Cardiac muscle cell (in vitro differentiated cells and primary cell): ENCODE results near the gene AGA. TPM values are rescaled to one million over a fixed set of nuclear protein-coding genes. Genes with fewer than 3 reads are reported as not detected.

ENCODE experiments used
- DNase-seq, 2 donors: peaks; one replicate each; pipeline versions ENCODE4 v3.0.0 to v3.0.0-alpha.2; 2010 to 2017; ENCODE audit warnings: low read depth in 1 of 2, low spot score in 1 of 2
- H3K27ac ChIP-seq: fragments of 200-600 bp; sonication (generic); 2 replicates; pipeline ENCODE4 v1.5.1; 2016
- H3K27me3 ChIP-seq: fragments of 200-600 bp; sonication (generic); 2 replicates; pipeline ENCODE4 v1.6.0; 2016; ENCODE audit warnings: control low read depth
- H3K36me3 ChIP-seq: fragments of 200-600 bp; sonication (generic); 2 replicates; pipeline ENCODE4 v1.5.1; 2016; ENCODE audit warnings: control low read depth
- H3K4me1 ChIP-seq: fragments of 200-600 bp; sonication (generic); 2 replicates; pipeline ENCODE4 v1.8.1; 2017; ENCODE audit warnings: low read depth, mild to moderate bottlenecking, mixed run types
- H3K4me3 ChIP-seq: fragments of 200-600 bp; sonication (generic); 2 replicates; pipeline ENCODE4 v1.5.1; 2016; ENCODE audit warnings: mild to moderate bottlenecking
- H3K9me3 ChIP-seq: fragments of 200-600 bp; sonication (generic); 2 replicates; pipeline ENCODE4 v1.5.1; 2017; ENCODE audit warnings: low read depth, mild to moderate bottlenecking, control low read depth
- polyA plus RNA-seq: library from polyadenylated mRNA; unstranded; fragments of >200 nt; fragmentation: Nextera tagmentation; extraction: Ambion mirVana; gene quantifications from 2 replicates; pipeline ENCODE4 v1.2.1, GENCODE V29; 2016
- total RNA-seq: library from RNA; depleted of rRNA; stranded (reverse); fragments of >200 nt; gene quantifications from 2 replicates; pipeline ENCODE4 v1.2.3, GENCODE V29; 2016
- TF ChIP-seq, protein P1 (sequence below): IDR thresholded peaks from 2 replicates; pipeline ENCODE4 v1.5.1; 2012; ENCODE audit warnings: low read depth, mild to moderate bottlenecking, low read length

Gene AGA
- total and polyA plus RNA-seq, 2 experiments from 2014 or later, result 4.0 to 7.2 TPM

DNA sequence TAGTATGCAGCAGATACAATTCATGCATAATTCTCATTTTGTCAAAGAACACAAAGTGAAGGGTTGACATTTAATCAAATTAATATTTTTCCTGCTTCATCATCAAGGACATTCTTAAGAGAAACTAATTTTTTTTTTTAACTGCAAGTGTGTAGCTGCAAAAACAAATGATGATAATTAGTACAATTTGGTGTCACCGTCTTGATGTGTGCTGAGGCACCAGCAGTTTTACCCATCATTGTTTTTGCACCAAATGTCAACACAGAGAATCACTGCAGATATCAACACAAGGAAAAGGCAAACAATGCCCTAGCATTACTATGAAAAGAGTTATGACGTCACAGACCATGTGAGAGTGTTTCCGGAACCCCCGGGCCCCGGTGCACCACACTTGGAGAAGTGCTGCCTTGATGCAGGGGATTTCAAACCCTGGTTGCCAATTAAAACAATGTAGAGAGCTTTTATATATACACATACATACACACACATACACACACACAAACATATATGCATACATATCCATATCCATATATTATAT is 55.9 kb downstream of the AGA start:
- H3K27ac ChIP-seq, result no peak overlapping the region
- DNase-seq, result no peak
- no peaks in the 10 kb centered on the region for H3K36me3 ChIP-seq
- no peaks in the 10 kb centered on the region for H3K9me3 ChIP-seq
- TF ChIP-seq, protein P1, sequence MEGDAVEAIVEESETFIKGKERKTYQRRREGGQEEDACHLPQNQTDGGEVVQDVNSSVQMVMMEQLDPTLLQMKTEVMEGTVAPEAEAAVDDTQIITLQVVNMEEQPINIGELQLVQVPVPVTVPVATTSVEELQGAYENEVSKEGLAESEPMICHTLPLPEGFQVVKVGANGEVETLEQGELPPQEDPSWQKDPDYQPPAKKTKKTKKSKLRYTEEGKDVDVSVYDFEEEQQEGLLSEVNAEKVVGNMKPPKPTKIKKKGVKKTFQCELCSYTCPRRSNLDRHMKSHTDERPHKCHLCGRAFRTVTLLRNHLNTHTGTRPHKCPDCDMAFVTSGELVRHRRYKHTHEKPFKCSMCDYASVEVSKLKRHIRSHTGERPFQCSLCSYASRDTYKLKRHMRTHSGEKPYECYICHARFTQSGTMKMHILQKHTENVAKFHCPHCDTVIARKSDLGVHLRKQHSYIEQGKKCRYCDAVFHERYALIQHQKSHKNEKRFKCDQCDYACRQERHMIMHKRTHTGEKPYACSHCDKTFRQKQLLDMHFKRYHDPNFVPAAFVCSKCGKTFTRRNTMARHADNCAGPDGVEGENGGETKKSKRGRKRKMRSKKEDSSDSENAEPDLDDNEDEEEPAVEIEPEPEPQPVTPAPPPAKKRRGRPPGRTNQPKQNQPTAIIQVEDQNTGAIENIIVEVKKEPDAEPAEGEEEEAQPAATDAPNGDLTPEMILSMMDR, result no peak
- H3K4me1 ChIP-seq, result no peaks in the 10 kb centered on the region
- H3K4me3 ChIP-seq, result no peak overlapping the region
- no peaks in the 10 kb centered on the region for H3K27me3 ChIP-seq

DNA sequence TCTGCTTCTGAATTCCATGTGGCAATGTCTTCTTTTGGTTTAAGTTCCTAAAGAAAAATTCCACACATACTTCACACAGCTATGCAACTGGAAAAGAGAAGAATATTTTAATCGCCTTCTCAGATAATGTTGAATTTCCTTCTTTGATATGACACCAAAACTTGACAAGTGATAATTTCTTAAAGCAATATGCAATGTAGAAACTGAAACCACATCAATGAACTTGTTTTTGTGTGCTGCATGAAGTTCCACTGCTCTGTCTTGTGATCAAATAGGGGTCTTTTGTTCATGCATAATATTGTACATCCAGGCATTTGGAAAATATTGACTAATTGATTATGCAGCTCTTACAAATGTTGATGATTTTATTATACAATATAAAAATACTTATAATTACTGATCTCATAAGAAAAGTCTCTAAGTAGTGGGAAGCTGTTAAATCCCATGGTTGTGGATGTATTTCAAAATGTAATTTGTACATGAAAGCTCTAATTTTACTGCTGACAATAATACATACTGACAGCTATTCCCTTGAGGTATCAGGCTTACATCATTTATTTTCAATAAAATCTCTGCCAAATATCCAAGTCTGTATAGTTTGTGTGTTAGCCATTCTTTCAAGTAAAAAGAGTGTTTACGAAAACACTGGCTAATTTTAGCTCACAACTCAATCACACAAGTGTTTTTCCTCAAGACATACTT is 56.5 kb downstream of the AGA start:
- H3K27me3 ChIP-seq, result no peaks in the 10 kb centered on the region
- TF ChIP-seq, protein P1, result no peak
- H3K4me3 ChIP-seq, result no peak overlapping the region
- H3K4me1 ChIP-seq, result no peaks in the 10 kb centered on the region
- no peak overlapping the region for H3K27ac ChIP-seq
- no peaks in the 10 kb centered on the region for H3K9me3 ChIP-seq
- H3K36me3 ChIP-seq, result no peaks in the 10 kb centered on the region
- DNase-seq, result peak in 1 of 2 donors; percentile 50

DNA sequence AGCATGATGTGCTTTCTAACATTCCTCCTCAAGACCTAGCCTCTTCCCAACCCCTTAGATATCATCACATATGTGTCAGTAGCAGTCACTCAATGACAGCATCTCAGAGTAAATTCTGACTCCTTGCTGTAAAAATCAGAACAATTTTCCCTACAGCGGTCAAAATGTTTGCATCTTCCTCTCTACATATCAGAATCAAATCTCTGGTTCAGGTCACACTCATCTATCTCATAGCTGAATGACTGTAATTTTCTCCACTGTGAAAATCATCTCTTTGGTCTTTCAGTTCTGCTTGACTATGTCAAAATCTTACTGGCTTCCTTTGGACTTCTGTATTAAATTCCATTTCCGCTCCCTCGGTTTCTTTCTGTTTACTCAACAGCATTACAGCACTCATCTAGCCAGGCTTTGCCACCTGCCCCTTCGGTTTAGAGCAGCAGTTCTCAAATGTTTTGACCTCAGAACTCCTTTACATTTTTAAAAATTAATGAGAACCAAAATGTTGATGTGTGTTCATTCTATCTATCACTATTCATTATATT is 57.3 kb downstream of the AGA start:
- Histone ChIP-seq H3K4me3 (no peak overlapping the region), H3K36me3 (no peaks in the 10 kb centered on the region), H3K27ac (no peak overlapping the region), H3K4me1 (no peaks in the 10 kb centered on the region), H3K27me3 (no peaks in the 10 kb centered on the region), H3K9me3 (no peaks in the 10 kb centered on the region)
- TF ChIP-seq, protein P1, result no peak
- DNase-seq, result no peak

DNA sequence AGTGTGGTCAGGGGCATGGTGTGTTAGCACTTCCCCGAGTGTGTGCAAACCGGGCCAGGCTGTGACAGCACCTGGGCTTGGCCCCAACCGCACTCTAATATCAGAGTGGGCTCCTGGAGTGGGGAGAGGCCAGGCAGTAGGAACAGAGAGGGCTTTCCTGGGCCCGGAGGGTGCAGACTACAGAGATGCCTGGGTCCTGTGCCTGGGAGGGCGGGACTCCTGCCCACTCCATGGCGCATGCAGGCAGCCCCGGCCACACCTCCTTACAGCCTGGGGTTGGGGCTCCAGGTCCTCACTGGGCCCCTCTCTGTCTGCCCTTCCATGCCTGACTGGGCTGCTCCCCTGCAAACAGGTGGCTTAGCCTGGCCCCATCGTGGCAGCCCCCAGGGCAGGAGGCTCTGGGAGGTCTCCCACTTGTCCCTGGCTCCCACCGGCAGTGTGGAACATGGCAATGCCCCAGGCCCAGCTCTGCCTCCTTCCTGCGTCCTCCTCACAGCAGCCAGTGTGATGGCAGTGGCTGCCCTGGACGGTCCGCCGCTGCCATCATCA is 60.4 kb downstream of the AGA start:
- DNase-seq, result no peak
- Histone ChIP-seq H3K27me3 (no peaks in the 10 kb centered on the region), H3K36me3 (no peaks in the 10 kb centered on the region), H3K27ac (no peak overlapping the region), H3K4me1 (no peaks in the 10 kb centered on the region), H3K9me3 (no peaks in the 10 kb centered on the region), H3K4me3 (no peak overlapping the region)
- TF ChIP-seq, protein P1, result no peak

Other genes with a start within 250 kb of the AGA start
- gene NEIL3, start 132.6 kb downstream of the AGA start, total RNA-seq, result 1.9 and 7.4 TPM in 2 replicates
- 2.0 and 11.2 TPM in 2 replicates for gene NEIL3, start 132.6 kb downstream of the AGA start, polyA plus RNA-seq